ENCODE data around the gene KIAA0408.
"Not testable (repeated sequence)": the region's sequence is repeated elsewhere in the genome, so short reads cannot be mapped to it uniquely, and the experiment has no call there.

The KIAA0408 gene

GRCh38 chr6:127462376-127462775, 3.2 kb upstream of the KIAA0408 start:
- no peak for DNase-seq

GRCh38 chr6:127460465-127460864, 1.3 kb upstream of the KIAA0408 start:
- DNase-seq: no peak

GRCh38 chr6:127458817-127459216, 372 bp downstream of the KIAA0408 start:
- no peak for DNase-seq

GRCh38 chr6:127458222-127458621, 967 bp downstream of the KIAA0408 start:
- no peak for DNase-seq

- no peak for DNase-seq
Measured at GRCh38 chr6:127457456-127458064, 1.6 kb downstream of the KIAA0408 start.

GRCh38 chr6:127456465-127456864, 2.7 kb downstream of the KIAA0408 start:
- DNase-seq: no peak

GRCh38 chr6:127453845-127454619, 5.2 kb downstream of the KIAA0408 start:
- DNase-seq: no peak

GRCh38 chr6:127452803-127453202, 6.4 kb downstream of the KIAA0408 start:
- DNase-seq: no peak

- no peak for DNase-seq
Measured at GRCh38 chr6:127451388-127451787, 7.8 kb downstream of the KIAA0408 start.

- DNase-seq: no peak
Measured at GRCh38 chr6:127447780-127448179, 11.4 kb downstream of the KIAA0408 start.

- DNase-seq: no peak
Measured at GRCh38 chr6:127446356-127446755, 12.8 kb downstream of the KIAA0408 start.

GRCh38 chr6:127441881-127442280, 17.3 kb downstream of the KIAA0408 start:
- no peak for DNase-seq

- DNase-seq: no peak
Measured at GRCh38 chr6:127439718-127440117, 19.5 kb downstream of the KIAA0408 start.

GRCh38 chr6:127436578-127437110, 22.5 kb downstream of the KIAA0408 start:
- no peak for DNase-seq

GRCh38 chr6:127435626-127436220, 23.5 kb downstream of the KIAA0408 start:
- DNase-seq: no peak

GRCh38 chr6:127434651-127435050, 24.5 kb downstream of the KIAA0408 start:
- DNase-seq: no peak

GRCh38 chr6:127428562-127428961, 30.6 kb downstream of the KIAA0408 start:
- not testable (repeated sequence) for DNase-seq

GRCh38 chr6:127423921-127424320, 35.3 kb downstream of the KIAA0408 start:
- DNase-seq: no peak

GRCh38 chr6:127421164-127421563, 38.0 kb downstream of the KIAA0408 start:
- DNase-seq: not testable (repeated sequence)

GRCh38 chr6:127420556-127420955, 38.6 kb downstream of the KIAA0408 start:
- DNase-seq: no peak

- no peak for DNase-seq
Measured at GRCh38 chr6:127415096-127415495, 44.1 kb downstream of the KIAA0408 start.

- DNase-seq: not testable (repeated sequence)
Measured at GRCh38 chr6:127413123-127413522, 46.1 kb downstream of the KIAA0408 start.

GRCh38 chr6:127412016-127412415, 47.2 kb downstream of the KIAA0408 start:
- DNase-seq: not testable (repeated sequence)

Measured in NCI-H2171 (cell line).